ENCODE results near the gene SSUH2.
A peak's percentile ranks its signal among the peaks of the same experiment; 100 is the strongest.
"Not testable (repeated sequence)": the region's sequence is repeated elsewhere in the genome, so short reads cannot be mapped to it uniquely, and the experiment has no call there.

Gene SSUH2

GRCh38 chr3:8644748-8645390 is at the start of gene SSUH2:
Gene SSUH2 (minus strand): TSS chr3:8644798. CDS start chr3:8644758, 40 bp downstream.
- DNase-seq (ENCODE audit: low read depth), result no peak

GRCh38 chr3:8691295-8691694 is 46.7 kb upstream of the SSUH2 start:
- DNase-seq (ENCODE audit: low read depth), result not testable (repeated sequence)

GRCh38 chr3:8684992-8685391 is 40.4 kb upstream of the SSUH2 start:
- DNase-seq (ENCODE audit: low read depth), result not testable (repeated sequence)

- DNase-seq (ENCODE audit: low read depth), result not testable (repeated sequence)
Observed at GRCh38 chr3:8682850-8683574, 38.4 kb upstream of the SSUH2 start.

GRCh38 chr3:8681881-8682538 is 37.4 kb upstream of the SSUH2 start:
- not testable (repeated sequence) for DNase-seq (ENCODE audit: low read depth)

GRCh38 chr3:8681349-8681748 is 36.8 kb upstream of the SSUH2 start:
- DNase-seq (ENCODE audit: low read depth), result no peak

GRCh38 chr3:8679817-8680553 is 35.4 kb upstream of the SSUH2 start:
- DNase-seq (ENCODE audit: low read depth), result not testable (repeated sequence)

GRCh38 chr3:8678751-8679150 is 34.2 kb upstream of the SSUH2 start:
- DNase-seq (ENCODE audit: low read depth), result no peak

- not testable (repeated sequence) for DNase-seq (ENCODE audit: low read depth)
Observed at GRCh38 chr3:8677258-8677657, 32.7 kb upstream of the SSUH2 start.

- DNase-seq (ENCODE audit: low read depth), result not testable (repeated sequence)
Observed at GRCh38 chr3:8675591-8675990, 31.0 kb upstream of the SSUH2 start.

- no peak for DNase-seq (ENCODE audit: low read depth)
Observed at GRCh38 chr3:8673083-8673737, 28.6 kb upstream of the SSUH2 start.

- DNase-seq (ENCODE audit: low read depth), result no peak
Observed at GRCh38 chr3:8669019-8669418, 24.4 kb upstream of the SSUH2 start.

- no peak for DNase-seq (ENCODE audit: low read depth)
Observed at GRCh38 chr3:8668216-8668615, 23.6 kb upstream of the SSUH2 start.

- DNase-seq (ENCODE audit: low read depth), result no peak
Observed at GRCh38 chr3:8667463-8668091, 23.0 kb upstream of the SSUH2 start.

GRCh38 chr3:8665407-8665896 is 20.9 kb upstream of the SSUH2 start:
- DNase-seq (ENCODE audit: low read depth), result no peak

GRCh38 chr3:8663177-8664061 is 18.8 kb upstream of the SSUH2 start:
- DNase-seq (ENCODE audit: low read depth), result peak; percentile 6

GRCh38 chr3:8662594-8662993 is 18.0 kb upstream of the SSUH2 start:
- no peak for DNase-seq (ENCODE audit: low read depth)

- no peak for DNase-seq (ENCODE audit: low read depth)
Observed at GRCh38 chr3:8660175-8661118, 15.8 kb upstream of the SSUH2 start.

- DNase-seq (ENCODE audit: low read depth), result no peak
Observed at GRCh38 chr3:8659242-8659641, 14.6 kb upstream of the SSUH2 start.

All from stimulated activated CD8-positive, alpha-beta memory T cell treated with anti-CD3 and anti-CD28 coated beads, Interleukin-15, amount 100 ng/mL, for 1 hour (primary cell).